OCI-LY1 (cell line): Measurements from ENCODE around the gene RANGAP1.

Experiments
- H2AFZ ChIP-seq: fragments of 200-600 bp; sonication (generic), shearing (Covaris generic); 2 replicates; pipeline ENCODE4 v1.6.0; 2014; ENCODE audit warnings: antibody characterized with exemption, mild to moderate bottlenecking, low read length
- H3F3A ChIP-seq: fragments of 200-600 bp; sonication (generic), shearing (Covaris generic); 2 replicates; pipeline ENCODE4 v1.6.0; 2014; ENCODE audit warnings: mild to moderate bottlenecking, antibody characterized with exemption, low read length, moderate library complexity; ENCODE audit not compliant: insufficient read depth
- H3K27ac ChIP-seq: fragments of 200-600 bp; sonication (generic); 2 replicates; pipeline ENCODE4 v1.5.1; 2014; ENCODE audit warnings: low read length, mixed run types, mild to moderate bottlenecking, low read depth; ENCODE audit not compliant: poor library complexity, severe bottlenecking
- H3K27me3 ChIP-seq: fragments of 200-600 bp; sonication (generic); 2 replicates; pipeline ENCODE4 v1.6.0; 2014; ENCODE audit warnings: antibody characterized with exemption, mild to moderate bottlenecking, low read length, moderate library complexity; ENCODE audit not compliant: insufficient read depth
- H3K36me3 ChIP-seq: fragments of 200-600 bp; sonication (generic); 2 replicates; pipeline ENCODE4 v1.6.1; 2014; ENCODE audit warnings: mild to moderate bottlenecking, antibody characterized with exemption, low read length, moderate library complexity, mixed read lengths; ENCODE audit not compliant: insufficient read depth
- H3K4me1 ChIP-seq: fragments of 200-600 bp; sonication (generic); 2 replicates; pipeline ENCODE4 v1.5.1; 2014; ENCODE audit warnings: mild to moderate bottlenecking, low read length, moderate library complexity; ENCODE audit not compliant: insufficient read depth, severe bottlenecking
- H3K4me2 ChIP-seq: fragments of 200-600 bp; sonication (generic), shearing (Covaris generic); 2 replicates; pipeline ENCODE4 v1.6.1; 2014; ENCODE audit warnings: low read length
- H3K4me3 ChIP-seq: fragments of 200-600 bp; sonication (generic); 2 replicates; pipeline ENCODE4 v1.5.1; 2014; ENCODE audit warnings: low read length, low read depth, mild to moderate bottlenecking, mixed read lengths; ENCODE audit not compliant: poor library complexity, severe bottlenecking
- H3K79me2 ChIP-seq: fragments of 200-600 bp; shearing (Covaris generic); 2 replicates; pipeline ENCODE4 v1.6.1; 2016; ENCODE audit warnings: mixed run types, low read length, mixed read lengths; ENCODE audit not compliant: insufficient read depth
- H3K9ac ChIP-seq: fragments of 200-600 bp; sonication (generic), shearing (Covaris generic); 2 replicates; pipeline ENCODE4 v1.6.1; 2014; ENCODE audit warnings: mild to moderate bottlenecking, low read length, mixed read lengths
- H3K9me2 ChIP-seq: fragments of 200-600 bp; sonication (generic), shearing (Covaris generic); 2 replicates; pipeline ENCODE4 v1.6.1; 2014; ENCODE audit warnings: low read depth, mild to moderate bottlenecking, low read length, mixed read lengths
- H3K9me3 ChIP-seq: fragments of 200-600 bp; shearing (Covaris generic); 2 replicates; pipeline ENCODE4 v1.6.1; 2014; ENCODE audit warnings: low read length, mixed read lengths
- H4K20me1 ChIP-seq: fragments of 200-600 bp; sonication (generic), shearing (Covaris generic); 2 replicates; pipeline ENCODE4 v1.6.0; 2016; ENCODE audit warnings: mild to moderate bottlenecking, low read length; ENCODE audit not compliant: insufficient read depth
- EZH2 ChIP-seq: fragments of 200-600 bp; sonication (generic), shearing (Covaris generic); IDR thresholded peaks from 2 replicates; pipeline ENCODE4 v1.8.0; 2017; ENCODE audit warnings: borderline replicate concordance, mixed run types, mild to moderate bottlenecking, antibody characterized with exemption, low read length, moderate library complexity, mixed read lengths
- TF ChIP-seq, protein P1 (sequence below): fragments of 200-600 bp; sonication (generic), shearing (Covaris generic); IDR thresholded peaks from 2 replicates; pipeline ENCODE4 v1.5.1; 2017; ENCODE audit warnings: mild to moderate bottlenecking, antibody characterized with exemption, low read length, moderate library complexity, mixed read lengths

Gene RANGAP1

DNA sequence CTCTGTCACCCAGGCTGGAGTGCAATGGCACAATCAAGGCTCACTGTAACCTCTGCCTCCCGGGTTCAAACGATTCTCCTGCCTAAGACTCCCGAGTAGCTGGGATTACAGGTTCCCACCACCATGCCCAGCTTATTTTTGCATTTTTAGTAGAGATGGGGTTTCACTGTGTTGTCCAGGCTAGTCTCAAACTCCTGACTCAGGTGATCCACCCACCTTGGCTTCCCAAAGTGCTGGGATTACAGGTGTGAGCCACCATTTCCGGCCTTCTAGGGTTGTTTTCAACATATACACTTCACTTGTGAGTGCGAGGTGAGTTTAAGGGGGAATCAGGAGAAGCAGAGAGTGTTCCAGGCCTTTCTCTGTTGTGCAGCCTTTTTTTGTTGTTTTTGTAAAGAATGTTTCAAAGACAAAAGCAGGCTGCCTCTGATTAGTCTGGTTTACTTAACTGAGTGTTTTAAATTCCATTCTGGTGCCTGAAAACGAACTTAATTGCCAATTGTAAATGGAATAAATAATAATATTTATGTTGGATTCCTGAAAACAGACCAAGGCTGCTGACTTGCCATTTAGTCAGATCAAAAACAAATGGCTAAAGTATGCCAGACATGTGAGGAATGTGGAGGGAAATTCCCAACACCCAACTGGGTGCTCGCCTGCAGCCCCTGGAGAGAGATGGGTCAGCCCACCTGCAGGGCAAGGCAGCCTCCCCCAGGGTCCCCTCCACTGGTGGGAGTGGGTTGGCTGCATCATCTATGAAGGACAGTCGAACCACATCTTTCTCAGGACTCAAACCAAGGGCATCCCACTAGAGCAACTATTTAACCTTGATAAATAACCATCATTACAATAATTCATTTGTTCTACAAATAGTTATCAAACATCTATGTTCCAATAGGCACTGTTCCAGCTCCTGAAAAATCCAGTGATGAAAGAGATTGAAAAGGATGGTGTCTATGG is 4.6 kb upstream of the RANGAP1 start:
- Histone ChIP-seq H4K20me1 (no peaks in the 10 kb centered on the region), H3K4me1 (peaks cover 9% of the 10 kb centered on the region), H3K79me2 (peaks cover 2% of the 10 kb centered on the region), H3K36me3 (no peaks in the 10 kb centered on the region), H3K9me2 (no peaks in the 10 kb centered on the region), H2AFZ (no peak overlapping the region), H3K4me3 (no peak overlapping the region), H3K9ac (no peak overlapping the region), H3K27ac (no peak overlapping the region), H3K4me2 (no peak overlapping the region), H3F3A (no peaks in the 10 kb centered on the region), H3K27me3 (no peaks in the 10 kb centered on the region), H3K9me3 (no peaks in the 10 kb centered on the region)
- TF ChIP-seq EZH2: no peak
- TF ChIP-seq, protein P1, sequence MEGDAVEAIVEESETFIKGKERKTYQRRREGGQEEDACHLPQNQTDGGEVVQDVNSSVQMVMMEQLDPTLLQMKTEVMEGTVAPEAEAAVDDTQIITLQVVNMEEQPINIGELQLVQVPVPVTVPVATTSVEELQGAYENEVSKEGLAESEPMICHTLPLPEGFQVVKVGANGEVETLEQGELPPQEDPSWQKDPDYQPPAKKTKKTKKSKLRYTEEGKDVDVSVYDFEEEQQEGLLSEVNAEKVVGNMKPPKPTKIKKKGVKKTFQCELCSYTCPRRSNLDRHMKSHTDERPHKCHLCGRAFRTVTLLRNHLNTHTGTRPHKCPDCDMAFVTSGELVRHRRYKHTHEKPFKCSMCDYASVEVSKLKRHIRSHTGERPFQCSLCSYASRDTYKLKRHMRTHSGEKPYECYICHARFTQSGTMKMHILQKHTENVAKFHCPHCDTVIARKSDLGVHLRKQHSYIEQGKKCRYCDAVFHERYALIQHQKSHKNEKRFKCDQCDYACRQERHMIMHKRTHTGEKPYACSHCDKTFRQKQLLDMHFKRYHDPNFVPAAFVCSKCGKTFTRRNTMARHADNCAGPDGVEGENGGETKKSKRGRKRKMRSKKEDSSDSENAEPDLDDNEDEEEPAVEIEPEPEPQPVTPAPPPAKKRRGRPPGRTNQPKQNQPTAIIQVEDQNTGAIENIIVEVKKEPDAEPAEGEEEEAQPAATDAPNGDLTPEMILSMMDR: no peak

DNA sequence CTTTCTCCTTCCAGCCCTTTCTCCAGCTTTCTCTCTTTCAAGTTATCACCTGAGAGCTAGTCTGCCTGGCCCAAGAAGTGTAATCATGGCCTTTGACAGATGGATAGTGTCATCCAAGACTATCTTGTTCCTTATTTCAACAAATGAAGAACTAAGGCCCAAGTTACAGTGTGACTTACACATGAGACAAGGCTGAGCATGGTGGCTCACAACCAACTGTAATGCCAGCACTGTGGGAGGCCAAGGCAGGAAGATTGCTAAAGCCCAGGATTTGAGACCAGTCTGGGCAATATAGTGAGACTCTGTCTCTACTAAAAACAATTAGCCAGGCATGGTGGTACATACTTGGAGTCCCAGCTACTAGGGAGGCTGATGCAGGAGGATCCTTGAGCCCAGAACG is 3.7 kb upstream of the RANGAP1 start:
- Histone ChIP-seq H3K36me3 (peaks cover 2% of the 10 kb centered on the region; the same call in 1 of the 2 replicates), H3K27me3 (no peaks in the 10 kb centered on the region), H4K20me1 (no peaks in the 10 kb centered on the region), H3F3A (no peaks in the 10 kb centered on the region), H3K4me1 (peaks cover 14% of the 10 kb centered on the region), H3K9me3 (no peaks in the 10 kb centered on the region), H3K79me2 (peaks cover 11% of the 10 kb centered on the region), H3K4me3 (no peak overlapping the region), H3K9ac (no peak overlapping the region), H3K4me2 (no peak overlapping the region), H3K9me2 (no peaks in the 10 kb centered on the region), H3K27ac (no peak overlapping the region), H2AFZ (no peak overlapping the region)
- TF ChIP-seq, protein P1: no peak
- TF ChIP-seq EZH2: no peak

DNA sequence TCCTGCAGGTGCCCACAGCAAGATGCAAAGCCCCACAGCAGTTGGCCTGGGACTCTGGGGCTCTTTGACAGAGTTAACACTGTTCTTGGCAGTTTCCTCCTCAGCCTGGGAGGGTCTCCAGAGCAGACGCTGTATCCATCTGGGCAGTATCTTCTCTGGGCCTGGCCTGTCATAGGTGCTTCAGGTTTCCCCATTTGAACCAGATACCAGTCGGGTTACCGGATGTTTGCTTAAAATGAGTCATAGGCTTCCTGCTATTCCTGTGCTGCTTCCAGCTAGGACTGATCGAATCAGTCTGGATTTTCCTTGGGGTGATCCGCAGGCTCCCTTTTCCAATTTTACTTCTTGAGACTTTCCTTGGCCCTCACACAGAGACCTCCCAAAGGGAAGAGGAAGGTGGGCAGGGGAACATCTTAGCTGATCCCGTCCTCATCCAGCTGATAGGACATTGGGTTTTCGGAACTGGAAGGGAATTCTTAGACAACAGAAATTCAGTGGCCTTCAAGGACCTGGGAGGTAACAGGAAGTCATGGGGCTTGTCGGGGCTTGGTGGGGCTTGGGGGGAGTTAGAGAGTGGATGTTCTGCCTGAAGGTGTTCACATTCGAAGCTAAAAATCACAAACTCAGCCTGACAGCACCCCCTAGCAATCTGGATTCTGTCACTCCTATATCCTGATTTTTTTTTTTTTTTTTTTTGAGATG is 2.4 kb upstream of the RANGAP1 start:
- Histone ChIP-seq H3K9ac (no peak overlapping the region), H2AFZ (no peak overlapping the region)

More for the DNA sequence above, 2.4 kb upstream of the RANGAP1 start:
- Histone ChIP-seq H3F3A (no peaks in the 10 kb centered on the region), H3K4me3 (no peak overlapping the region), H3K27ac (no peak overlapping the region), H3K36me3 (peaks cover 11% of the 10 kb centered on the region), H3K79me2 (peaks cover 18% of the 10 kb centered on the region), H4K20me1 (no peaks in the 10 kb centered on the region), H3K4me1 (peaks cover 17% of the 10 kb centered on the region), H3K9me2 (no peaks in the 10 kb centered on the region), H3K9me3 (no peaks in the 10 kb centered on the region), H3K4me2 (no peak overlapping the region), H3K27me3 (no peaks in the 10 kb centered on the region)
- TF ChIP-seq, protein P1: no peak
- TF ChIP-seq EZH2: no peak
